Cardiac muscle cell (in vitro differentiated cells and primary cell): ENCODE measurements around the gene P2RY2. TPM values are rescaled to one million over a fixed set of nuclear protein-coding genes. Genes with fewer than 3 reads are reported as not detected.

Experiments
- DNase-seq, 2 donors: peaks; one replicate each; pipeline versions ENCODE4 v3.0.0 to v3.0.0-alpha.2; 2010 to 2017; ENCODE audit warnings: low read depth in 1 of 2, low spot score in 1 of 2
- H3K27ac ChIP-seq: fragments of 200-600 bp; sonication (generic); 2 replicates; pipeline ENCODE4 v1.5.1; 2016
- H3K27me3 ChIP-seq: fragments of 200-600 bp; sonication (generic); 2 replicates; pipeline ENCODE4 v1.6.0; 2016; ENCODE audit warnings: control low read depth
- H3K36me3 ChIP-seq: fragments of 200-600 bp; sonication (generic); 2 replicates; pipeline ENCODE4 v1.5.1; 2016; ENCODE audit warnings: control low read depth
- H3K4me1 ChIP-seq: fragments of 200-600 bp; sonication (generic); 2 replicates; pipeline ENCODE4 v1.8.1; 2017; ENCODE audit warnings: low read depth, mild to moderate bottlenecking, mixed run types
- H3K4me3 ChIP-seq: fragments of 200-600 bp; sonication (generic); 2 replicates; pipeline ENCODE4 v1.5.1; 2016; ENCODE audit warnings: mild to moderate bottlenecking
- H3K9me3 ChIP-seq: fragments of 200-600 bp; sonication (generic); 2 replicates; pipeline ENCODE4 v1.5.1; 2017; ENCODE audit warnings: low read depth, mild to moderate bottlenecking, control low read depth
- CTCF ChIP-seq: IDR thresholded peaks from 2 replicates; pipeline ENCODE4 v1.5.1; 2012; ENCODE audit warnings: low read depth, mild to moderate bottlenecking, low read length
- polyA plus RNA-seq: library from polyadenylated mRNA; unstranded; fragments of >200 nt; fragmentation: Nextera tagmentation; extraction: Ambion mirVana; gene quantifications from 2 replicates; pipeline ENCODE4 v1.2.1, GENCODE V29; 2016
- total RNA-seq: library from RNA; depleted of rRNA; stranded (reverse); fragments of >200 nt; gene quantifications from 2 replicates; pipeline ENCODE4 v1.2.3, GENCODE V29; 2016

Gene P2RY2
- total and polyA plus RNA-seq, 2 experiments from 2014 or later = 0.48 to 0.83 TPM

GRCh38 chr11:73201888-73202780, 15.9 kb upstream of the P2RY2 start:
- Histone ChIP-seq H3K27me3 (no peaks in the 10 kb centered on the region), H3K9me3 (no peaks in the 10 kb centered on the region), H3K36me3 (no peaks in the 10 kb centered on the region), H3K4me3 (no peak overlapping the region), H3K4me1 (peaks cover 23% of the 10 kb centered on the region), H3K27ac (no peak overlapping the region)
- DNase-seq = no peak
- no peak for TF ChIP-seq CTCF

- no peak overlapping the region for H3K27ac ChIP-seq
- H3K36me3 ChIP-seq = no peaks in the 10 kb centered on the region
- DNase-seq = no peak
- no peak for TF ChIP-seq CTCF
- H3K4me3 ChIP-seq = no peak overlapping the region
- no peaks in the 10 kb centered on the region for H3K27me3 ChIP-seq
- H3K4me1 ChIP-seq = peaks cover 17% of the 10 kb centered on the region
- H3K9me3 ChIP-seq = no peaks in the 10 kb centered on the region
Observed at GRCh38 chr11:73203322-73203721, 14.8 kb upstream of the P2RY2 start.

GRCh38 chr11:73203790-73204189, 14.3 kb upstream of the P2RY2 start:
- Histone ChIP-seq H3K4me1 (peaks cover 14% of the 10 kb centered on the region), H3K9me3 (no peaks in the 10 kb centered on the region), H3K36me3 (no peaks in the 10 kb centered on the region), H3K27ac (no peak overlapping the region), H3K4me3 (no peak overlapping the region), H3K27me3 (no peaks in the 10 kb centered on the region)
- TF ChIP-seq CTCF = no peak
- DNase-seq = no peak

GRCh38 chr11:73204711-73205121, 13.4 kb upstream of the P2RY2 start:
- no peak overlapping the region for H3K4me3 ChIP-seq
- no peak overlapping the region for H3K27ac ChIP-seq
- no peaks in the 10 kb centered on the region for H3K9me3 ChIP-seq
- H3K27me3 ChIP-seq = no peaks in the 10 kb centered on the region
- H3K36me3 ChIP-seq = no peaks in the 10 kb centered on the region
- TF ChIP-seq CTCF = no peak
- peaks cover 14% of the 10 kb centered on the region for H3K4me1 ChIP-seq
- DNase-seq = no peak

GRCh38 chr11:73205661-73206343, 12.3 kb upstream of the P2RY2 start:
- DNase-seq = no peak

More at GRCh38 chr11:73205661-73206343, 12.3 kb upstream of the P2RY2 start:
- H3K4me3 ChIP-seq = no peak overlapping the region
- H3K36me3 ChIP-seq = no peaks in the 10 kb centered on the region
- H3K9me3 ChIP-seq = no peaks in the 10 kb centered on the region
- no peak for TF ChIP-seq CTCF
- H3K4me1 ChIP-seq = peaks cover 6% of the 10 kb centered on the region
- no peaks in the 10 kb centered on the region for H3K27me3 ChIP-seq
- no peak overlapping the region for H3K27ac ChIP-seq
